HG03025 (cell line): ENCODE results near the gene HDAC4.

Experiments used
- ATAC-seq: cut with Tn5 transposase; IDR thresholded peaks from one replicate; pipeline ENCODE4 v1.9.1; 2021; ENCODE audit warnings: mild to moderate bottlenecking, moderate library complexity; ENCODE audit not compliant: unreplicated experiment, low FRiP score

HDAC4 gene

GRCh38 chr2:239272626-239273025, 128.2 kb downstream of the HDAC4 start:
- ATAC-seq = no peak

- no peak for ATAC-seq
Measured at GRCh38 chr2:239271882-239272281, 128.9 kb downstream of the HDAC4 start.

GRCh38 chr2:239271471-239271870, 129.3 kb downstream of the HDAC4 start:
- no peak for ATAC-seq

GRCh38 chr2:239269916-239270315, 130.9 kb downstream of the HDAC4 start:
- no peak for ATAC-seq

- ATAC-seq = no peak
Measured at GRCh38 chr2:239269173-239269885, 131.5 kb downstream of the HDAC4 start.

GRCh38 chr2:239268549-239268948, 132.3 kb downstream of the HDAC4 start:
- no peak for ATAC-seq

- ATAC-seq = no peak
Measured at GRCh38 chr2:239268082-239268481, 132.7 kb downstream of the HDAC4 start.

GRCh38 chr2:239267288-239267951, 133.4 kb downstream of the HDAC4 start:
- ATAC-seq = peak; percentile 97

- no peak for ATAC-seq
Measured at GRCh38 chr2:239266779-239267287, 134.0 kb downstream of the HDAC4 start.

- ATAC-seq = no peak
Measured at GRCh38 chr2:239266434-239266766, 134.4 kb downstream of the HDAC4 start.

GRCh38 chr2:239265681-239266433, 135.0 kb downstream of the HDAC4 start:
- no peak for ATAC-seq

GRCh38 chr2:239264838-239265651, 135.8 kb downstream of the HDAC4 start:
- no peak for ATAC-seq

GRCh38 chr2:239264492-239264837, 136.4 kb downstream of the HDAC4 start:
- no peak for ATAC-seq

- no peak for ATAC-seq
Measured at GRCh38 chr2:239263669-239264491, 136.9 kb downstream of the HDAC4 start.

- no peak for ATAC-seq
Measured at GRCh38 chr2:239263231-239263630, 137.6 kb downstream of the HDAC4 start.

GRCh38 chr2:239262484-239263230, 138.2 kb downstream of the HDAC4 start:
- ATAC-seq = no peak

GRCh38 chr2:239261796-239262483, 138.9 kb downstream of the HDAC4 start:
- ATAC-seq = no peak

- ATAC-seq = no peak
Measured at GRCh38 chr2:239261356-239261755, 139.5 kb downstream of the HDAC4 start.
